HepG2 (cell line): Measurements from ENCODE around the gene SCARF1. TPM values are rescaled to one million over a fixed set of nuclear protein-coding genes. Genes with fewer than 3 reads are reported as not detected.

Source experiments
- ATF7-NPFF ChIP-seq: sonication (generic); formaldehyde crosslinking; IDR thresholded peaks from 2 replicates; pipeline ENCODE4 v1.8.1; 2023; ENCODE audit warnings: mild to moderate bottlenecking, low read depth, missing genetic modification reagents, moderate library complexity
- CREBL2 ChIP-seq: sonication (generic); formaldehyde crosslinking; IDR thresholded peaks from 2 replicates; pipeline ENCODE4 v1.8.1; 2023; ENCODE audit warnings: missing genetic modification reagents, mild to moderate bottlenecking, borderline replicate concordance
- GATA4 ChIP-seq: sonication (generic); IDR thresholded peaks from 2 replicates; pipeline ENCODE4 v1.6.1; 2016; ENCODE audit warnings: antibody characterized with exemption, low read depth, borderline replicate concordance
- IKZF4 ChIP-seq: sonication (generic); formaldehyde crosslinking; IDR thresholded peaks from 2 replicates; pipeline ENCODE4 v1.5.1; 2020; ENCODE audit warnings: borderline replicate concordance, mild to moderate bottlenecking, low read depth, missing genetic modification reagents; ENCODE audit errors: not compliant biosample characterization
- PAF1 ChIP-seq: IDR thresholded peaks from 2 replicates; pipeline ENCODE4 v1.6.1; 2016; ENCODE audit warnings: missing genetic modification reagents, missing compliant biosample characterization
- PCBP1 ChIP-seq: fragments of 200-400 bp; formaldehyde crosslinking; IDR thresholded peaks from 2 replicates; pipeline ENCODE4 v1.6.1; 2017; ENCODE audit warnings: mild to moderate bottlenecking, low read depth, low read length, borderline replicate concordance
- SALL2 ChIP-seq: sonication (generic); formaldehyde crosslinking; IDR thresholded peaks from 2 replicates; pipeline ENCODE4 v1.8.1; 2023; ENCODE audit warnings: mild to moderate bottlenecking, missing genetic modification reagents, inconsistent platforms
- SETDB1 ChIP-seq: sonication (generic); formaldehyde crosslinking; IDR thresholded peaks from 2 replicates; pipeline ENCODE4 v1.5.1; 2020; ENCODE audit warnings: missing genetic modification reagents, mild to moderate bottlenecking, borderline replicate concordance
- SNAI1 ChIP-seq: sonication (generic); formaldehyde crosslinking; IDR thresholded peaks from 2 replicates; pipeline ENCODE4 v1.5.0; 2020; ENCODE audit warnings: mild to moderate bottlenecking, missing genetic modification reagents, borderline replicate concordance
- SPEN ChIP-seq: sonication (generic); formaldehyde crosslinking; IDR thresholded peaks from 2 replicates; pipeline ENCODE4 v1.5.1; 2020; ENCODE audit warnings: low read depth, mild to moderate bottlenecking, missing genetic modification reagents
- TGIF2 ChIP-seq: IDR thresholded peaks from 2 replicates; pipeline ENCODE4 v1.6.1; 2016; ENCODE audit warnings: control low read depth, missing compliant biosample characterization
- ZBTB2 ChIP-seq: sonication (generic); formaldehyde crosslinking; IDR thresholded peaks from 2 replicates; pipeline ENCODE4 v1.8.0; 2022; ENCODE audit warnings: low read depth, missing genetic modification reagents
- ZBTB49 ChIP-seq: sonication (generic); formaldehyde crosslinking; IDR thresholded peaks from 2 replicates; pipeline ENCODE4 v1.4.0; 2020; ENCODE audit warnings: missing genetic modification reagents, borderline replicate concordance
- ZFP62 ChIP-seq: sonication (generic); formaldehyde crosslinking; IDR thresholded peaks from 2 replicates; pipeline ENCODE4 v1.4.0; 2020; ENCODE audit warnings: missing genetic modification reagents
- ZNF318 ChIP-seq: sonication (generic); formaldehyde crosslinking; IDR thresholded peaks from 2 replicates; pipeline ENCODE4 v1.4.0; 2020; ENCODE audit warnings: mild to moderate bottlenecking, missing genetic modification reagents
- ZNF703 ChIP-seq: sonication (generic); formaldehyde crosslinking; IDR thresholded peaks from 2 replicates; pipeline ENCODE4 v1.5.1; 2020; ENCODE audit warnings: missing genetic modification reagents, mild to moderate bottlenecking, moderate library complexity, borderline replicate concordance
- polyA plus RNA-seq, 8 experiments: library from polyadenylated mRNA; depleted of rRNA in 3 of 8; stranded (reverse) in 7 of 8; unstranded in 1 of 8; fragments of >200 nt; fragmentation: Illumina TruSeq in 4 of 8; extraction: Trizol in 4 of 8; gene quantifications; 2 replicates each; pipeline versions ENCODE4 v1.2.1 to v1.2.3, GENCODE V29; 2011 to 2016; ENCODE audit warnings: low read depth in 4 of 8, missing spikeins in 1 of 8, mixed read lengths in 1 of 8; ENCODE audit not compliant: insufficient read depth in 1 of 8
- total RNA-seq, 5 experiments: library from RNA; depleted of rRNA; stranded (reverse); fragments of >200 nt; fragmentation: Illumina TruSeq; extraction: Trizol; gene quantifications; 2 replicates each; pipeline ENCODE4 v1.2.3, GENCODE V29; 2016; ENCODE audit warnings: low read depth in 1 of 5

Gene SCARF1
- total and polyA plus RNA-seq, 2 of the 13 experiments (the other 11 are each of a cell fraction or from before 2014, with no cell fraction given), result 0.24 to 0.71 TPM

- no peak for TF ChIP-seq ZNF318
- TF ChIP-seq SNAI1 (CRISPR knock-in tag), result no peak
- no peak for TF ChIP-seq ATF7-NPFF (CRISPR knock-in tag)
- TF ChIP-seq SETDB1, result no peak
- no peak for TF ChIP-seq CREBL2 (CRISPR knock-in tag)
- TF ChIP-seq PCBP1, result no peak
- no peak for TF ChIP-seq ZFP62
- 0 out of 2 replicates have a peak, but pooled peaks have one; percentile 36 for TF ChIP-seq SPEN (CRISPR knock-in tag)
- no peak for TF ChIP-seq SALL2 (CRISPR knock-in tag)
- TF ChIP-seq IKZF4 (CRISPR knock-in tag), result no peak
- TF ChIP-seq ZBTB49 (CRISPR knock-in tag), result no peak
- TF ChIP-seq ZBTB2, result peak; percentile 61; the same call in 1 of the 2 replicates
- no peak for TF ChIP-seq GATA4
- TF ChIP-seq ZNF703 (CRISPR knock-in tag), result no peak
- peak; percentile 74; the same call in 1 of the 2 replicates for TF ChIP-seq PAF1 (CRISPR knock-in tag)
- peak; percentile 91 for TF ChIP-seq TGIF2 (CRISPR knock-in tag)
Measured at GRCh38 chr17:1649844-1650501, 4.4 kb upstream of the SCARF1 start, which contains the start of gene RILP (continued).
